Natural killer cell treated with Interleukin-12 subunit alpha and Interleukin-12 subunit beta and Interleukin-15 and Interleukin-18, amount 100 ng/mL, for 72 hours (primary cell): Measurements from ENCODE around the gene PHLPP1. TPM values are rescaled to one million over a fixed set of nuclear protein-coding genes. Genes with fewer than 3 reads are reported as not detected.

Experiments used
- total RNA-seq, 2 donors: library from RNA; stranded (reverse); gene quantifications; one replicate each; pipeline ENCODE4 v1.2.3, GENCODE V29; 2022

The PHLPP1 gene
- total RNA-seq, 2 donors from 2014 or later, result 8.3 to 12.7 TPM

Other genes starting within 250 kb of the PHLPP1 start
- gene ZCCHC2, start 192.5 kb upstream of the PHLPP1 start, total RNA-seq, result 10 to 100 TPM; 46.3 to 51.2 TPM